HG02759 (cell line): Measurements from ENCODE around the gene CYP4F11.
"Not testable (repeated sequence)": the region's sequence is repeated elsewhere in the genome, so short reads cannot be mapped to it uniquely, and the experiment has no call there.

Experiments
- ATAC-seq: cut with Tn5 transposase; IDR thresholded peaks from one replicate; pipeline ENCODE4 v1.9.1; 2021; ENCODE audit warnings: mild to moderate bottlenecking, moderate library complexity; ENCODE audit not compliant: unreplicated experiment

CYP4F11 gene, protein sequence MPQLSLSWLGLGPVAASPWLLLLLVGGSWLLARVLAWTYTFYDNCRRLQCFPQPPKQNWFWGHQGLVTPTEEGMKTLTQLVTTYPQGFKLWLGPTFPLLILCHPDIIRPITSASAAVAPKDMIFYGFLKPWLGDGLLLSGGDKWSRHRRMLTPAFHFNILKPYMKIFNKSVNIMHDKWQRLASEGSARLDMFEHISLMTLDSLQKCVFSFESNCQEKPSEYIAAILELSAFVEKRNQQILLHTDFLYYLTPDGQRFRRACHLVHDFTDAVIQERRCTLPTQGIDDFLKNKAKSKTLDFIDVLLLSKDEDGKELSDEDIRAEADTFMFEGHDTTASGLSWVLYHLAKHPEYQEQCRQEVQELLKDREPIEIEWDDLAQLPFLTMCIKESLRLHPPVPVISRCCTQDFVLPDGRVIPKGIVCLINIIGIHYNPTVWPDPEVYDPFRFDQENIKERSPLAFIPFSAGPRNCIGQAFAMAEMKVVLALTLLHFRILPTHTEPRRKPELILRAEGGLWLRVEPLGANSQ

DNA sequence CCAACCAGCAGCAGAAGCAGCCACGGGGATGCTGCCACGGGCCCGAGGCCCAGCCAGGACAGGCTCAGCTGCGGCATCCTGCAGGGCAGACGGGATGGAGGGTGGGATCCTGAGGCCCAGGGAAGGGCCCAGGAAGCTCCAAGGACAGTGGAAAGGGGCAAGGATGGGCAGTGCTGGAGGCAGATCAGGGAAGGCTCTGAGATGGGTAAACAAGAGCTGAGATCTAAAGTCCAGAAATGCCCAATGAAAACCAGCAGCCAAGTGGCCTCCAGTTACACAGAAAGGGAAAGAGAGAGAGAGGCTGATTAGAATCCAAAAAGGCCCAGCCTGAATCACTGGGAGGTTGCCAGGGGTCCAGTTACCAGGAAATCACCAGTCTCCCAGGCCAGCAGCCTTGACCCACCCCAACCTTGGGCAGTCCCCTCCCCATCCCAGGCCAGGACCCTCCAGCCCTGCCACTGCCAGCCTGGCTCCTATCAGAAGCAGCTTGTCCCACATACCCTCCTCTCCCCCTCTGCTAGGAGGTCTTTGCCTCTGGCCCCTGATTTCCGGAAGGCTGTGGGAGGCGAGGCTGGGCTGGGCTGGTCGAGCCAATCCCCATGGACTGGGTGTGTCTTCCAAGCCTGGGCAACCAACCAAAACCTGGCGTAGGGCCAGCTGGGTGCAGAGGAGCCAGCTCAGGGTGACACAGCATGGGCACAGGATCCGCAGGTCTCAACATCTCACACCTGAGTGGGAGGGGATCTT is at the start of gene CYP4F11:
Gene CYP4F11, minus strand, starts transcription at position 198 of the 747 bp plus-strand sequence. Its CDS starts 121 bp downstream, at position 77.
- no peak for ATAC-seq

DNA sequence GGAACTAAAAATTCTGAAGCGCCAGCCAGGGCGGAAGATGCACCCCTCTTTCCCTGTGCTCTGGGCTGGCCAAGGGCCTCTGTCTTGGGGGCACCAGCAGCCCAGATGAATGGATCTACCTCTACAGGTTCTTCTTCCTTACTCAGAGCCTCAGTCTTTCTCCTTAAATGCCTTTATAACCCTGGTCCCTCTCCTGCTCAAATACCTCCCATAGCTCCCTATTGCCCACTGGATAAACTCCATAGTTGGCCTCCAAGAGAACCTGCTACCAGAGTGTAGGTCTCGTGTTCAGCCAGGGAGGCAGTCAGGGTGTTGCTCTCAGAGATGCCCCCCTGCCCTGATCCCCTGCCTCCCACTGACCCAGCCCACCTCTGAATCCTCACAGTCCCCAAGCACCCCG is 45.0 kb upstream of the CYP4F11 start:
- ATAC-seq = no peak

DNA sequence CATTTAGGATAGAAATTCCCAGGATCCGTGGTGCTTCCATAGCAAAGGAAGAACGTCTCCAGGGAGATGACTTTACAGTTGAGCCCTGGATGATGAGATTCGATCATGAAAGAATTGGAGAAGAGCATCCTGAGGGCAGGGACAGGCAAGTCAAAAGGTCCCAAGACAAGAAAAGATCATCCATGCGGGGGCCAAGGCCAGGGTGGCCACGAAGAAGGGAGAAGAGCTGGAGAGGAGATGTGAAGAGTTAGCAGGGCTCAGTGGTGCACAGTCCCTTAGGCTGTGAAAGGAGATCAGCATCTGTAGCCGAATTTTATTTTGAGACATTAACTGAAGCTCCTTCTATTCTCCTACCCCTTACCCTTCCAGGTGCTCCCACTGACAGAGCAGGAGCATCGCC is 43.4 kb upstream of the CYP4F11 start:
- ATAC-seq = no peak

DNA sequence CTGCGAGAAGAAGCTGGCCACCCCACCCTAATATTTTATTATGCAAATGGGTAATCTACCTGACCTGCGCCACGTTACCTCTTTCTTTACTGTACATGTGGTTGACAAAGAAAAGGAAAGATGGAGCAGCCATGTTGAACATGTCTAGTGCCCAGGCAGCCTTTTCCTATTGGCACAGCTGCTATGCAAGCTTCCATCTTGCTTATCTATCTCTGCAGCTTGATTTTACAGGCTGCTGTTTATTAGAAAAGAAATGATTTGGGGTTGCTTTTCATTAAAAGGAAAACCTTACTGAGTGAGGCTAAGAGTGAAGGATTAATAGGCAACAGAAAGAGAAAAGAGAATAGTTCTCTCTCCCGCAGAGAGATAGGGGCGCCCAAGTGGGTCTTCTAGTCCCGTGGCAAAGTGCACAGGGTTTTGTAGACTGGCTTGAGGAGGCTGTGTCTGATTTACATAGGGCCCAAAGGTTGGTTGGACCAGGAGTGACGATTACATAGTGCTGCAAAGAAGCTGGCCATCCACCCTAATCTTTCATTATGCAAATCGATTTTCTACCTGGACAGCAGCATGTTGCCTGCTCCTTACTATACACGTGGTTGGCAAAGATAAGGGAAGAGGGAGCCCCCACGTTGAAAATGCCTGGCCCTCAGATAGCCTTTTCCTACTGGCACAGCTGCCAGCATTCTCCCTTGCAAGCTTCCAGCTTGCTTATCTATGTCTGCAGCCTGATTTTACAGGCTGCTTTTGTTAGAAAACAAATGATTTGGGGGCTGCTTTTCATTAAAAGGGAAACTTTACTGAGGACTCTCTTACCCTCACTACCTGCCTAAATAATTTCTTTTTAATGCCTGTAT is 42.7 kb upstream of the CYP4F11 start:
- ATAC-seq = no peak

DNA sequence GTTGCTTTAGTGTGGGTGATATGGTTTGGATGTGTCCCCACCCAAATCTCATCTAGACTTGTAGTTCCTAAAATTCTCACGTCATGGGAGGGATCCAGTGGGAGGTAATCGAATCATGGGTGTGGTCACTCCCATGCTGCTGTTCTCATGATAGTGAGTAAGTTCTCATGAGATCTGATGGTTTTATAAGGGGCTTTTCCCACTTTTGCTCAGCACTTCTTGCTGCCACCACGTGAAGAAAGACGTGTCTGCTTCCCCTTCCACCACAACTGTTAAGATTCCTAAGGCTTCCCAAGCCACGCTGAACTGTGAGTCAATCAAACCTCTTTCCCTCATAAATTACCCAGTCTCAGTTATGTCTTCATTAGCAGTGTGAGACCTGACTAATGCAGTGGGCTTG is 40.5 kb upstream of the CYP4F11 start:
- ATAC-seq = no peak

DNA sequence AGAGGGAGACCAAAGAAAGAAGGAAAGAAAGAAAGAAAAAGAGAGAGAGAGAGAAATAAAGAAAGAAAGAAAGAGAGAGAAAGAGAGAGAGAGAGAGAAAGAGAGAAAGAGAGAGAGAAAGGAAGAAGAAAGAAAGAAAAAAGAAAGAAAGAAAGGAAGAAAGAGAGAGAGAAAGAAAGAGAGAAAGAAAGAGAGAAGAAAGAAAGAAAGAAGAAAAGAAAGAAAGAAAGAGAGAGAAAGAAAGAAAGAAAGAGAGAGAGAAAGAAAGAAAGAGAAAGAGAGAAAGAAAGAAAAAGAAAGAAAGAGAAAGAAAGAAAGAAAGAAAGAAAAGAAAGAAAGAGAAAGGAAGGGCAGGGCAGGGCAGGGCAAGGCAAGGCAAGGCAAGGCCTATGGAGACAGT is 37.7 kb upstream of the CYP4F11 start:
- ATAC-seq = not testable (repeated sequence)

DNA sequence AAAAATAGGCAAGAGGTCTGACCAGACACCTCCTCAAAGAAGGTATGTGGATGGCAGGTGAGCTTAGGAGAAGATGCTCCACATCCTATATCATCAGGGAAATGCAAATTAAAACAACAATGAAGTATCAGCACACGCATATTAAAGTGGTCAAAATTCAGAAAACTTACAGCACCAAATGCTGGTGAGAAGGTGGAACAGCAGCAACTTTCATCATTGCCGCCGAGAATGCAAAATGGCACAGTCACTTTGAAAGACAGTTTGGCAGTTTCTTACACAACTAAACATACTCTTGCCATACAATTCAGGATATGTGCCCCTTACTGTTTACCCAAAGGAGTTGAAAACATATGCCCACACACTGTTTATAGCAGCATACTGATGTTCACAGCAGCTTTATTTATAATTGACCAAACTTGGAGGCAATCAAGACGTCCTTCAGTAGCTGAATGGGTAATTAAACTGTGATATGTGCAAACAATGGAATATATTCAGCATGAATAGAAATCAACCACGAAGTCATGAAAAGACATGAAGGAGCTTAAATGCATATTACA is 37.0 kb upstream of the CYP4F11 start:
- no peak for ATAC-seq

DNA sequence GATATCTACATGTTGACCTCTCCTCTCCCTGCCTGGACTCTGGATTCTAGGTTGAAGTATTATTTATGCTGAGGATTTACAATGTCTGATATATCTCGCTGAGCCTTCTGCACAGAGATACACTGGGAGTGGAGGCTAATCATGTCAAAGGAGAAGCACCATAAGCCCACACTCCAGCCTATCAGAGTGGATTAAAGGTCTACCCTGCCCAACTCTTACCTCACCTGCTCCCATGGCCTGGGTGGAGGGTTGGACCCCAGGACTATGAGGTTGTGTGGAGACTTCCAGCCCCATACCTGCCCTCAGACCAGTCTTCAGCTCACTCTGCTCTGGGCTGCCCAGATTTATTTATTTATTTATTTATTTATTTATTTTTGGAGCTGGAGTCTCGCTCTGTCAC is 29.9 kb upstream of the CYP4F11 start:
- no peak for ATAC-seq

DNA sequence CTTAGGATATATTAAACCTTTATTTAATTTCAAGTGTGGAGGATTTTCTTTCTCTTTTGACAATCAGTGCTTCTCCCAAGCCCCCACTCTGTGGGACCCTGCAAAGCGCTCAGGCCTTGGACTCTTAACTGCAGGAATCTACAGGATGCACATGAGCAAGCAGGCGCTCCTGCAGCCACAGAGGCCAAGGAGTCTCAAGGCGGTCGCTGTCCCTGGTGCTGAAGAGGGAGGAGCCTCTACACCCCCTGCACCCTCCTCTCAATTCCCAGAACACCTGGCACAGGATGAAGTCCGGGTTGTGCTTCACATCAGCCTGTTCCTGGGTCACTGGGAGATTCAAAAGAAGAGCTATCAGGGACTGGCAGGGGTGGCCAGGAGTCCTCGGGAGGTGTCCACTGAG is 28.0 kb upstream of the CYP4F11 start:
- no peak for ATAC-seq

DNA sequence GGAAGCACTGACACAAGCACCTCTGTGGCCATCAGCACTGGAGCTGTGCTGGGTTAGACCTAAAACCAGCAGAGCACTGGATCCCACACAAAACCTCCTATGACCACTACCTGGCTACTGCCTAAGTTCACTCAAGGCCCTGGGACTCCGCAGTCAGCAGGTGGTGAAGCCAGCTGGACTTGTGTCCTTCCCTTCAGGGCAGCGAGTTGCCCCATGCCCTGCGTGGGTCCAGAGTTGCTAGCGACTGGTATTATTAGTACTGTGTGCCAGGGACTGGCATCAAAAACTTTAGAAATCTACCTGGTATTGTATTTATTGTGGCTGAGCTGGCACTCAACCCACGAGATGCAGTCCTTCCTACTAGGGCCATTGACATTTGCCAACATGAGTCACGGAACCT is 20.5 kb upstream of the CYP4F11 start:
- no peak for ATAC-seq

DNA sequence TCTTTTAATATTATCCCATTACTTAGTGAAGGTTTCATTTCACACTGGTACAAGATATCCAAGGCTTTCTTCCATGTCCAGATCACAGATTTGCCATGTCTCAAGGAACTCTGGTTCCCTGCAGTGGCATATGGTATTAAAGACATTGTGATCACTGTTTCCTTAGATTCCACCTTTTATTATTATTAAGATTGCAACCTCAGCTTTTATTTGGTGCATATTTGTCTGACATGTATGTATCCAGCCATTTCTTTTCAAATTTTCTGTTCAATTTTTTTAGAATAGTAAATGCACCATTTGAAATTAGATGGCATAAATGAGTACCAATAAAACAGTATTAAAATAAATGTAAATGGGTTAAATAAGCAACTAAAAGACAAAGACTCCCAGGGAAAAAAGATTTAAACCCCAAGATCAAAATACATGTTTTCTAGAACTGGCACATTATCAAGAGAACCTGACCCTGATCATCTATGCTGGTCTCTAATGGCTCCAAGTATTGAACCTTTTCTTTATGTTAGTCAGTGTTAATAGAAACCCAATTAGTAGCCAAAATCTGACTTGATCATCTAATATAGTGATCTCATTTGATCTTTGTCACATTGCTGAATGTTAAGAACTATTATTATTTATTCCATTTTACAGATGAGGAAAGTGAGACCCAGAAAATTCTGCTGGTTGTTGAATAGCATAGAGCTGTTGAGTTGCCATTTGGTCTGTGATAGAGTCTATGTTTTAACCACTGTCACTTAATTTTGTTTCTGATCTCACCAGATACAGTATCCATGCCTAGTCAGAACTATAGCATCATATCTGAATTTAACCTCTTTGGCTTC is 14.1 kb upstream of the CYP4F11 start, which contains the start of gene OR10H4:
Gene OR10H4, plus strand, starts transcription at position 786 of the 836 bp plus-strand sequence. Its CDS starts 0 bp downstream, at position 786.
- ATAC-seq = no peak

DNA sequence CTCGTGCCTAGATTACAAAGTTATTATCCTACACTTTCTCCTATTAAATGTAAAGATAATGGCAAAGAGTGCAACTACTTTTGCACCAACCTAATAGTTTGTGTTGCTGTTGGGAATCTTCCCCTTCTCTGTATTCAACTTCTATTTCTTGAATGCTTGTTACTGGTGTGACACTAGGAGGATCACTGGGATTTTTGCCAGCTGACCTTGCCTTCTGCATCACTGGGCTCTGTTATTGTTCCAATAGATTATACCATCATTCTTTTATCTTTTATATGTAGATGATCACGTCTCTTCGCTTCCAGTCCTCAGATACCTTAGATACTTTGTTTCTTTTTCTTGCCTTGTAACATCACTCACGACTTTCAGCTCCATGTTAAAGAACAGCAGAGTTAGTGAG is 11.0 kb upstream of the CYP4F11 start:
- no peak for ATAC-seq

DNA sequence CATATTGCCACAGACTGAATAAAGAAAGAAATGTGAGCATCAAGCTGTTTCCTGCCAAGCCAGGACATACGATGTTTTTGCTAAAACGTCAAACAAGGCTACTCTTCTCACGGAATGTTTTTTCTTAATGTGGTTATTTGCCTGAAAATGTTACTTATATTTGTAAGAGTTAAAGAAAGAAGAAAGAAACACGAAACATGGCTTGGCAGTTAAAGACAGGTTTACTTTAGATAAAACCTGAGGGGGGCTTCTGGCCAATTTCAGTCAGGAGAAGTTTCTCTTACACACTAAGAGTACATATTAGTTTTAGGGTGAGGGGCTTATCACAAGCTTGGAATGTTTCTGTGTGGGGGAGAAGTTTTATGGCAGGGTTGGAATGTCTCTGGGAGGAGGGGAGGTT is 10.1 kb upstream of the CYP4F11 start:
- no peak for ATAC-seq

DNA sequence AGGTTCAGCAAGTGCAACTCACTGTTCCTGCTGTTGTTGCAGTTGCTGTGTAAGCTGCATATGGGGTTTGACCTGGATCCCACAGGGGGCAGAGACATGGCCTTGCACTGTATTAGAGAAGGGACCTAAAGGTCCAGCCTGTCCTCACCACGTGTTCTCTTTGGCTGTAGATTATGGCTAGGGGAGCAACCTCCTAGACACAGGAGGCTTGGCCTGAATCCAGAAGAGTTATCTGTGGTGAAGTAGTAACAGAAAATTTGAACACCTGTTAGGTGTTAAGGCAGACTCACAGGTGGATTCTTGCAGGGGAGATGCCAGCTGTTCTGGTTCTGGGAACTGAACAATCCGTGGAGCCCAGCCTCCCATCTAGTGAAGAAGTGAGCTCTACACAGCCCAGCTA is 3.4 kb upstream of the CYP4F11 start:
- ATAC-seq = no peak

DNA sequence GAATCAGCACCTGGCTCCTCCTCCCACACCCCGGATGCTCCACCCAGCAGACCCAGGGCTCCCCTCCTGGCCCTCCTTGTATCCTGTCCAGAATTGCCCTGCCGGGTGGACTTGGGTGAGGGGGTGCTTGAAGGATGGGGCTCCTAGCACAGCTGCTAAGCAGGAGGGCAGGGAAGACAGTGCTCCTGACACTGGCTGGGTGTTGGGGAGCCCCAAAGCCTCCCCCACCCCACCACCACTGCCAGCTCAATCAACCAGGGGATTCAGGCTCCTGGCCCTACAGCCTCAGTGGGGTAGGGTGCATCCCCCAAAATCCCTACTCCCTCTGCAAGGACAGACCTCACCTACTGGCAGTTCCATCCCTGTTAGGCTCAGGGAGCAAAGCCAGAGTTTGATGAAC is 2.6 kb upstream of the CYP4F11 start:
- no peak for ATAC-seq

DNA sequence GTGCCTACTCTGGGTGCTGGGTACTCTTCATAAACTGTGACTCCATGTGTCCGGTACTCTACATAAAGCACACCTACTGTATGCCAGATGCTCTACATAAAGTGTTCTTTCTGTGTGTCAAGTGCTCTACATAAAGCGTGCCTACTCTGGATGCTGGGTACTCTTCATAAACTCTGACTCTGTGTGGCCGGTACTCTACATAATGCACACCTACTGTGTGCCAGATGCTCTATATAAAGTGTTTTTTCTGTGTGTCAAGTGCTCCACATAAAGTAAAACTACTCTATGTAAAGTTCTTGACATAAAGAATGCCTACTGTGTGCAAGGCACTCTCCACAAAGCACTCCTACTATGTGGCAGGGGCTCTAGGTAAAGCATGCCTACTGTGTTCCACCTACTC is 1.8 kb upstream of the CYP4F11 start:
- ATAC-seq = no peak

DNA sequence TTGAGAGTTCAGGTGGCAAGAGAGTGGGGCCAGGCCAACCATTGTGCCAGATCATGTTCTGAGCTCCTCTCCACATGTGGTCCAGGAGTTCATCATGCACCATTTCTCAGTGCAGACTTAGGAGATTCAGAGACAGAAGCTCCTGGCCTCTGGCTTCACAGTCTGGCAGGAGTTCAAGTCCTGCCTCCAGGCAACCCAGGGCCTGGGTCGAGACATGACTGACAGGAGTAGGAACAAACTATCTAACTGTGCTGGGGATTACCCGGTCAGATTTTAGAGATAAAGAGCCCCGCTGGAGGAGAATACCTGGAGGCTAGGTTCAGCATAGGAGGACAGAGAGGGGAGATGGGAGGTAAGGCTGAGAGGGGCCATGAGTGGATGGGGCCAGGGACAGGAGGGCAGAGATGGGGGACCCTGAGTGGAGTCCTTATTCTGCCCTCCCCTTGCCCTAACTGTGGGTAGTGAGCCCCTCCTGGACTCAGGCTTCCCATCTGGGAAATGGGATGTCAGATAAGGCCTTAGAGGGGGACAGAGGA is 906 bp upstream of the CYP4F11 start:
- no peak for ATAC-seq

DNA sequence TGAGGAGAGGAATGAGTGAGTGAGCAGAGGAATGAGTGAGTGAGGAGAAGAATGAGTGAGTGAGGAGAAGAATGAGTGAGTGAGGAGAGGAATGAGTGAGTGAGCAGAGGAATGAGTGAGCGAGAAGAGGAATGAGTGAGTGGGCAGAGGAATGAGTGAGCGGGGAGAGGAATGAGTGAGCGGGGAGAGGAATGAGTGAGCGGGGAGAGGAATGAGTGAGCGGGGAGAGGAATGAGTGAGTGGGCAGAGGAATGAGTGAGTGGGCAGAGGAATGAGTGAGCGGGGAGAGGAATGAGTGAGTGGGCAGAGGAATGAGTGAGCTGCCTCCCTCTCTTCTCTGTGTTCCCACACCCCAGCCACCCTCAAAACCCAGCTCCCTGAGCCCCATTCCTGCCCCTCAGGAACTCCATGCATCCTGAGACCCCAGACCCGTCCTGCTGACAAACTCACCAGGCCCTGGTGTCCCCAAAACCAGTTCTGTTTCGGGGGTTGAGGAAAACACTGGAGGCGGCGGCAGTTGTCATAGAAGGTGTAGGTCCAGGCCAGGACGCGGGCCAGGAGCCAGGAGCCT is 483 bp downstream of the CYP4F11 start:
- not testable (repeated sequence) for ATAC-seq

DNA sequence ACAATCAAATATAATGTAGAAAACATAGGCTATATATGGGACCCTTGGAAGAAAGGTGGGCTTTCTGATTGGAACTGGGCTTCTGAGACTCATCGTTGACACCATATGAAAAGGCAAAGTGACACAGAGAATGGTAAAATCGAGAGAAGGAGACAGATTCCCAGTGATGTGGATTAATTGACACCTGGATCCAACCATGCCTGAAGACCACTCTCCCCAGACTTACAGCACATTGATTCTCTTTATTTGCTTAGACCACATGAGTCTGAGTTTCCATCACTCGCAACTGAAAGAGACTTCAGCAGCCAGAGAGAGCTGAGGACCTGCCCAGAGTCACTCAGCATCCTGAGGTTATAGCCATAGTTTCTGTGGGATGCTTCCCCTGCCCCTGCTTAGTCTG is 6.0 kb downstream of the CYP4F11 start:
- no peak for ATAC-seq
